ENCODE data around the gene PRDM16.

Gene PRDM16

GRCh38 chr1:3382326-3383057 lies 313.5 kb downstream of the PRDM16 start:
- Histone ChIP-seq H3K27me3 (ENCODE audit: insufficient read depth, low read length) (peaks cover 18% of the 10 kb centered on the region), H2AFZ (ENCODE audit: low read depth, low read length) (no peak overlapping the region), H3K4me1 (ENCODE audit: insufficient read depth, low read length) (no peaks in the 10 kb centered on the region), H3K9me3 (ENCODE audit: low read length) (no peaks in the 10 kb centered on the region), H3K36me3 (ENCODE audit: insufficient read depth, low read length) (no peaks in the 10 kb centered on the region), H3K4me3 (ENCODE audit: low read length) (no peak overlapping the region)

GRCh38 chr1:3383679-3384078 lies 314.7 kb downstream of the PRDM16 start:
- Histone ChIP-seq H3K36me3 (ENCODE audit: insufficient read depth, low read length) (no peaks in the 10 kb centered on the region), H3K27me3 (ENCODE audit: insufficient read depth, low read length) (peaks cover 28% of the 10 kb centered on the region), H3K4me3 (ENCODE audit: low read length) (no peak overlapping the region), H3K4me1 (ENCODE audit: insufficient read depth, low read length) (no peaks in the 10 kb centered on the region), H3K9me3 (ENCODE audit: low read length) (no peaks in the 10 kb centered on the region), H2AFZ (ENCODE audit: low read depth, low read length) (no peak overlapping the region)

GRCh38 chr1:3384407-3384806 lies 315.4 kb downstream of the PRDM16 start:
- H3K9me3 ChIP-seq (ENCODE audit: low read length): no peaks in the 10 kb centered on the region

GRCh38 chr1:3386205-3387002 lies 317.4 kb downstream of the PRDM16 start:
- Histone ChIP-seq H3K4me1 (ENCODE audit: insufficient read depth, low read length) (no peaks in the 10 kb centered on the region), H2AFZ (ENCODE audit: low read depth, low read length) (no peak overlapping the region), H3K4me3 (ENCODE audit: low read length) (no peak overlapping the region), H3K9me3 (ENCODE audit: low read length) (no peaks in the 10 kb centered on the region), H3K36me3 (ENCODE audit: insufficient read depth, low read length) (no peaks in the 10 kb centered on the region), H3K27me3 (ENCODE audit: insufficient read depth, low read length) (peaks cover 49% of the 10 kb centered on the region)

More at GRCh38 chr1:3384407-3384806, 315.4 kb downstream of the PRDM16 start:
- peaks cover 32% of the 10 kb centered on the region for H3K27me3 ChIP-seq (ENCODE audit: insufficient read depth, low read length)
- H3K4me1 ChIP-seq (ENCODE audit: insufficient read depth, low read length): no peaks in the 10 kb centered on the region
- no peak overlapping the region for H3K4me3 ChIP-seq (ENCODE audit: low read length)
- no peak overlapping the region for H2AFZ ChIP-seq (ENCODE audit: low read depth, low read length)
- H3K36me3 ChIP-seq (ENCODE audit: insufficient read depth, low read length): no peaks in the 10 kb centered on the region

GRCh38 chr1:3387401-3387800 lies 318.4 kb downstream of the PRDM16 start:
- no peaks in the 10 kb centered on the region for H3K4me1 ChIP-seq (ENCODE audit: insufficient read depth, low read length)
- H3K9me3 ChIP-seq (ENCODE audit: low read length): no peaks in the 10 kb centered on the region
- no peak overlapping the region for H2AFZ ChIP-seq (ENCODE audit: low read depth, low read length)
- no peak overlapping the region for H3K4me3 ChIP-seq (ENCODE audit: low read length)
- peaks cover 59% of the 10 kb centered on the region for H3K27me3 ChIP-seq (ENCODE audit: insufficient read depth, low read length)
- no peaks in the 10 kb centered on the region for H3K36me3 ChIP-seq (ENCODE audit: insufficient read depth, low read length)

- Histone ChIP-seq H2AFZ (ENCODE audit: low read depth, low read length) (no peak overlapping the region), H3K27me3 (ENCODE audit: insufficient read depth, low read length) (peaks cover 72% of the 10 kb centered on the region), H3K4me1 (ENCODE audit: insufficient read depth, low read length) (peaks cover 3% of the 10 kb centered on the region), H3K9me3 (ENCODE audit: low read length) (no peaks in the 10 kb centered on the region), H3K36me3 (ENCODE audit: insufficient read depth, low read length) (no peaks in the 10 kb centered on the region), H3K4me3 (ENCODE audit: low read length) (no peak overlapping the region)
These were observed 320.3 kb downstream of the PRDM16 start for GRCh38 chr1:3389093-3389833.

GRCh38 chr1:3390291-3390690 lies 321.3 kb downstream of the PRDM16 start:
- no peaks in the 10 kb centered on the region for H3K36me3 ChIP-seq (ENCODE audit: insufficient read depth, low read length)
- H3K4me1 ChIP-seq (ENCODE audit: insufficient read depth, low read length): peaks cover 3% of the 10 kb centered on the region
- H3K9me3 ChIP-seq (ENCODE audit: low read length): no peaks in the 10 kb centered on the region
- H3K27me3 ChIP-seq (ENCODE audit: insufficient read depth, low read length): peaks cover 74% of the 10 kb centered on the region
- no peak overlapping the region for H2AFZ ChIP-seq (ENCODE audit: low read depth, low read length)
- H3K4me3 ChIP-seq (ENCODE audit: low read length): no peak overlapping the region

GRCh38 chr1:3391711-3392110 lies 322.7 kb downstream of the PRDM16 start:
- Histone ChIP-seq H3K36me3 (ENCODE audit: insufficient read depth, low read length) (no peaks in the 10 kb centered on the region), H3K4me1 (ENCODE audit: insufficient read depth, low read length) (peaks cover 3% of the 10 kb centered on the region), H2AFZ (ENCODE audit: low read depth, low read length) (no peak overlapping the region), H3K4me3 (ENCODE audit: low read length) (no peak overlapping the region), H3K9me3 (ENCODE audit: low read length) (no peaks in the 10 kb centered on the region), H3K27me3 (ENCODE audit: insufficient read depth, low read length) (peaks cover 84% of the 10 kb centered on the region)

GRCh38 chr1:3393024-3393986 lies 324.3 kb downstream of the PRDM16 start:
- Histone ChIP-seq H3K36me3 (ENCODE audit: insufficient read depth, low read length) (no peaks in the 10 kb centered on the region), H3K9me3 (ENCODE audit: low read length) (no peaks in the 10 kb centered on the region), H2AFZ (ENCODE audit: low read depth, low read length) (peak overlapping the region; percentile 59), H3K4me1 (ENCODE audit: insufficient read depth, low read length) (peaks cover 3% of the 10 kb centered on the region), H3K27me3 (ENCODE audit: insufficient read depth, low read length) (peaks cover 84% of the 10 kb centered on the region), H3K4me3 (ENCODE audit: low read length) (peak overlapping the region; percentile 6)

- H3K27me3 ChIP-seq (ENCODE audit: insufficient read depth, low read length): peaks cover 88% of the 10 kb centered on the region
- no peaks in the 10 kb centered on the region for H3K36me3 ChIP-seq (ENCODE audit: insufficient read depth, low read length)
- H2AFZ ChIP-seq (ENCODE audit: low read depth, low read length): peak overlapping the region; percentile 59
- peaks cover 3% of the 10 kb centered on the region for H3K4me1 ChIP-seq (ENCODE audit: insufficient read depth, low read length)
- H3K9me3 ChIP-seq (ENCODE audit: low read length): no peaks in the 10 kb centered on the region
- peak overlapping the region; percentile 6 for H3K4me3 ChIP-seq (ENCODE audit: low read length)
These were observed 325.3 kb downstream of the PRDM16 start for GRCh38 chr1:3393987-3394920.

GRCh38 chr1:3396411-3396810 lies 327.4 kb downstream of the PRDM16 start:
- H3K4me1 ChIP-seq (ENCODE audit: insufficient read depth, low read length): peaks cover 3% of the 10 kb centered on the region
- no peaks in the 10 kb centered on the region for H3K36me3 ChIP-seq (ENCODE audit: insufficient read depth, low read length)
- H3K4me3 ChIP-seq (ENCODE audit: low read length): no peak overlapping the region
- H3K27me3 ChIP-seq (ENCODE audit: insufficient read depth, low read length): peaks cover 81% of the 10 kb centered on the region
- H3K9me3 ChIP-seq (ENCODE audit: low read length): no peaks in the 10 kb centered on the region
- no peak overlapping the region for H2AFZ ChIP-seq (ENCODE audit: low read depth, low read length)
